Fibroblast of skin of scalp (primary cell): ENCODE measurements around the gene ELOA.
A peak's percentile ranks its signal among the peaks of the same experiment; 100 is the strongest.
"Not testable (repeated sequence)": the region's sequence is repeated elsewhere in the genome, so short reads cannot be mapped to it uniquely, and the experiment has no call there.

Experiments used
- DNase-seq: peaks from one replicate; pipeline ENCODE4 v3.0.0-alpha.2; 2013

Gene ELOA

DNA sequence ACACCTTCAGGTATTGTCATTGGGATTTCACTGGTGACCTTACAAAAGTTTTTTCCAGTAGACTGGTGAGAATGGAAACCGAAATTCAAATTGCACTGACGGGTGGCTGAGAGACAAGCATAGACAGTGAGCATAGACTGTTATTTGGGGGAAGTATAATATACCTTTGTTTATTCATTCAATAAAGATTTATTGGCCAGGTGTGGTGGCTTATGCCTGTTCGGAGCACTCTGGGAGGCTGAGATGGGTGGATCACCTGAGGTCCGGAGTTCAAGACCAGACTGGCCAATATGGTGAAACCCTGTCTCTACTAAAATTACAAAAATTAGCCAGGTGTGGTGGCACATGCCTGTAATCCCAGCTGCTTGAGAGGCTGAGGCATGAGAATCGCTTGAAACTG lies 10.0 kb upstream of the ELOA start:
- not testable (repeated sequence) for DNase-seq

DNA sequence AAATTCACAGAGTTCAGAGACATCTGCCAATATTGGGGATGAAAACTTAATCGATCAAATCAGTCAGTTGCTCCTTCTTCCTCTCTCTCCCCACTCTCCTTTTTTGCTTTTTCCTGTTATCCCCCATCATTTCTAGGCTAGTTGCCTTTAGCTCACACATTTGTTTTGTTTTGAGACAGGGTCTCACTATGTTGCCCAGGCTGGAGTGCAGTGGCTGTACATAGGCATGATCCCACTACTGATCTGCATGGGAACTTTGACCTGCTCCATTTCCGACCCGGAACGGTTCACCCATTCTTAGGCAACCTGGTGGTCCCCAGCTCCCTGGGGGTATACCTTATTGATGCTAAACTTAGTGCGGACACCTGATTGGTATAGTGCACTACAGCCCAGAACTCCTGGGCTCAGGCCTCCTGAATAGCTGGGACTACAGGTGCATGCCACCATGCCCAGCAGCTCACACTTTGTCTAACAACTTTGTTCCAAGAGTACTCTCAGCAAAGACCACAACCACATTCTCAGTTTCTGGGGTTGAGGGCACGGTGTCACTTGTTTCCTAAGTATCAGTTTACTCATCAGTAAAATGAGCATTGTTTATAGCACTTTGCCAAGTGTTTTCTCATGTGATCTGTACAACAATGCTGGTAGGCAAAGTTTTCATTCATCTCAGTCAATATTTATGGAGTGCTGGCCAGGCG lies 6.7 kb upstream of the ELOA start:
- DNase-seq: no peak

DNA sequence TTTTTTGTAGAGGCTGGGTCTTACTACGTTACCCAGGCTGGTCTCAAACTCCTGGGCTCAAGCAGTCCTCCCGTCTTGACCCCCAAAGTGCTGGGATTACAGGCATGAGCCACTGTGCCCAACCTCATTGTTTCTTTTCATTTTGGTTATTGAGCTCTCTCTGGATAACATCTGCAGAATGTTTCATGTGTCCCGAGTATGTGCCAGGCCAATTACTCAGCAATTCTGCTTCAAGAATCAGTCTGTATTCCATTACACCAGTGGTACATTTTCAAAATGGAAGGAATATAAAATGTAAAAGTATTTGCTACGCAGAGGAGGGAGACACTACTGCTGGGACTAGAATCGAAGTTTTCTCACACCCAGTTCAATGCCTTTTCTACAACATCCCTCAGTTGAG lies 1.7 kb upstream of the ELOA start:
- no peak for DNase-seq

DNA sequence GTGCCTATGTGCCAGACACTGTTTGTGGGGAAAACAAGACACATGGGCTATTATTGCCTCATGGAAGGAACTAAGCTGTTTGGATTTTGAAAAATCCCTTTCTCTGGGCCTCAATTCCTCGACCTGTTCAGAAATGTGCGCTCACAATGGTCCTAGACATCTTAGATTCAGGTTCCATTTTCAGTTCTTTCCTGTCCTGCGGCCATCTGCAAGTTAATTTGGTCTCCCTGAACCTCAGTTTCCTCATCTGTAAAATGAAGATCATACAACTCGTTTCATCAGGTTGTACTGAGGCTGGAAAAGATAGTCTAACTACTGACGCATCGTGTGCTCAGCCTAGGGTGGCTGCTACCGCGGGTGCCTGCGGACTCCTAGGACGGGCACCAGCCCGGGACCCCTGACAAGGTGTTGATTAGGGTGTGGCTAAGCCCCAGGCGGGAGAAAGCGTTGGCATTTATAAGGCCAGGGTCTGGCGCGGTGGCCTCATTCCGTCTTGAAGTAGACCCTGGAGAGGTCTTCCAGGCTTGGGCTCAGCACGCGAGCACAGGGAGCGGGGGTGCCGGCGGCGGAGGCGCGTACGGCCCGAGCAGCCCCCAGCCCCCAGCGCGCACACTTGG lies 493 bp upstream of the ELOA start:
- DNase-seq: peak; percentile 6

DNA sequence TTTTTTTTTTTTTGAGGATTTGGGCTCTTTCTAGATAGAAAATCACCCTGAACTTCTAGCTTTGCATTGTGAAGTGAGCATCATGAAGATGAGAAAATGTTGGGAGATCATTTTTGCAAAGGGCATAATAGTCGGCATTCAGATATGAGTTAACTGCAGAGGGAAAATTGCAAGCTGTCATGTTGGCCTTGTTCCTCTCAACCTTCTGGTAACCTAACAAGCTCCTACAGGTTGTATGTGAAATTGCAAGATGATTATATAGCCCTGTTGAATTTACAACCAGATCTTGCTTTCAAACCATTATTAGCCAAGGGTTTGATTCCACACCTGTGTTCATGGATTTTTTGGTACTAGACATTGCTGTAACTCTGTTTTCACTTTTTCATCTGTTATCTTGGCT lies 2.2 kb downstream of the ELOA start:
- peak; percentile 36 for DNase-seq

DNA sequence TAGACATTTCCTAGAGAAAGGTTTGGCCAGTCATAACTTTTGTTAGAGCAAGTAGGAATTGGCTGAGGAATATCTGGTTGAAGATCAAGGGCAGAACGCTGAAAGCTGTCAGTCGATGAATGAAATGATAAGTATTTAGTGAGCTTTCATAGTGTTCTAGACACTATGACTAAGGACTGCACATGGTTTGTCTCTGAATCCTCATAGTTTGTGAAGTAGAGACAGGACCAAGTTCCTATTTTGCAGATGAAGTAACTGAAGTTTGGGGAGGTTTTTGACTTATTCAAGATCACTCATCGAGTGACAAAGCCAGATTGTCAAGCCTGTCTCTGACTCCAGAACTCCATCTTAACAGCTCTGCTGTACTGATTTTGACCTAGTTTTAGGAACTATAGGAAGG lies 4.7 kb downstream of the ELOA start:
- DNase-seq: no peak

DNA sequence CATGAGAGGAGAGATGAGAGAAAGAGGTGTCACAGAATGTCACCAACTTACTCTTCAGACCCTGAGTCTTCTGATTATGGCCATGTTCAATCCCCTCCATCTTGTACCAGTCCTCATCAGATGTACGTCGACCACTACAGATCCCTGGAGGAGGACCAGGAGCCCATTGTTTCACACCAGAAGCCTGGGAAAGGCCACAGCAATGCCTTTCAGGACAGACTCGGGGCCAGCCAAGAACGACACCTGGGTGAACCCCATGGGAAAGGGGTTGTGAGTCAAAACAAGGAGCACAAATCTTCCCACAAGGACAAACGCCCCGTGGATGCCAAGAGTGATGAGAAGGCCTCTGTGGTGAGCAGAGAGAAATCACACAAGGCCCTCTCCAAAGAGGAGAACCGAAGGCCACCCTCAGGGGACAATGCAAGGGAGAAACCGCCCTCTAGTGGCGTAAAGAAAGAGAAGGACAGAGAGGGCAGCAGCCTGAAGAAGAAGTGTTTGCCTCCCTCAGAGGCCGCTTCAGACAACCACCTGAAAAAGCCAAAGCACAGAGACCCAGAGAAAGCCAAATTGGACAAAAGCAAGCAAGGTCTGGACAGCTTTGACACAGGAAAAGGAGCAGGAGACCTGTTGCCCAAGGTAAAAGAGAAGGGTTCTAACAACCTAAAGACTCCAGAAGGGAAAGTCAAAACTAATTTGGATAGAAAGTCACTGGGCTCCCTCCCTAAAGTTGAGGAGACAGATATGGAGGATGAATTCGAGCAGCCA lies 8.0 kb downstream of the ELOA start:
- peak; percentile 61 for DNase-seq

DNA sequence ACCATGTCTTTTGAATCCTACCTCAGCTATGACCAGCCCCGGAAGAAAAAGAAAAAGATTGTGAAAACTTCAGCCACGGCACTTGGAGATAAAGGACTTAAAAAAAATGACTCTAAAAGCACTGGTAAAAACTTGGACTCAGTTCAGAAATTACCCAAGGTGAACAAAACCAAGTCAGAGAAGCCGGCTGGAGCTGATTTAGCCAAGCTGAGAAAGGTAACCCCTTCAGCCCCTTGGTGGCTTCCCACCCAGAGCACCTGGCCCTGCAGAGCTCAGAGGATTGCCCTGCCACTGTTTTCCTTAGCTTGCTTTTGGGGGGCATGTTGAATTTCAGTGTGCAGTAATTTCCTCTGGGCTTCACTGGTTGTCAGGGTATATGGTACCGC lies 8.5 kb downstream of the ELOA start:
- no peak for DNase-seq

DNA sequence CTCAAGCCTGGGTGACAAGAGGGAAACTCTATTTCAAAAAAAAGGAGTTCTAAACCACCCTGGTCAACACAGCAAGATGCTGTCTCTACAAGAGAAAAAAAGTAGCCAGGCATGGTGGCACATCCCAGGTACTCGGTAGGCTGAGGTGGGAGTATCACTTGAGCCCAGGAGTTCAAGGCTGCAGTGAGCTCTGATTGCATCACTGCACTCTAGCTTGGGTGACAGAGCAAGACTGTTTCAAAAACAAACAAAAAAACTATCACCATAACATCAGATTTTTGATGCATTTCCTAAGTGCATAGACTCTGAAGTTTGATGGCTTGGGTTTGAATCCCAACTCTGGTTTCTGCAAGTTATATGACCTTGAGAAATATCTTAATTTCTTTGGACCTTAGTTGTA lies 9.6 kb downstream of the ELOA start:
- no peak for DNase-seq

DNA sequence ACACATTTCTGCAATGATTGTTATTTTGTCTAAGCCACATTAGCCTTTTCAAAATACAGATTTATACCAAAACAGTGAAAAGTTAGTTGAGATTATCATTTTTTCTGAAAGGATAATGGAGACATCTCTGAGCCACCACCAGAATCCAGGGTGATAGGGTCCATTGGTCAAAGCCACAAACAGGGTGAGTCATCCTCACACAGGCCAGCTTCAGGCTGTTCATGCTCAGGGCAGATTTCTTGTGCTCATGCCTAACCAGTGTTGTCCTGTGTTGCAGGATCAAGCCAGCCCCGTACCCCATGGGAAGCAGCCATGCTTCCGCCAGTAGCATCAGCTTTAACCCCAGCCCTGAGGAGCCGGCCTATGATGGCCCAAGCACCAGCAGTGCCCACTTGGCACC lies 13.4 kb downstream of the ELOA start:
- DNase-seq: no peak

DNA sequence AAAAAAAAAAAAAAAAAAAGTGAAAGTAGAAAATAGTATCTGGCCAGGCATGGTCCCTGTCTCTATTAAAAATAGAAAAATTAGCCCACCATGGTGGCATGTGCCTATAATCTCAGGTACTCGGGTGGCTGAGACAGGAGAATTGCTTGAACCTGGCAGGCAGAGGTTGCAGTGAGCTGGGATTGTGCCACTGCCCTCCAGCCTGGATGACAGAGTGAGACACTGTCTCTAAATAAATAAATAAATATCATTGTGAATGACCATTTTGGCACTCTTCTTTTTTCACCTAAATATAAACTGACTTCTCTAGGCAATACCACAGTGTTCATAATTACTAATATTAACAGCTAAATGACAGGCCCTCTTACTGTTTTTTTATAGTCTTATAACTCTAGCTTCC lies 14.5 kb downstream of the ELOA start:
- DNase-seq: no peak

DNA sequence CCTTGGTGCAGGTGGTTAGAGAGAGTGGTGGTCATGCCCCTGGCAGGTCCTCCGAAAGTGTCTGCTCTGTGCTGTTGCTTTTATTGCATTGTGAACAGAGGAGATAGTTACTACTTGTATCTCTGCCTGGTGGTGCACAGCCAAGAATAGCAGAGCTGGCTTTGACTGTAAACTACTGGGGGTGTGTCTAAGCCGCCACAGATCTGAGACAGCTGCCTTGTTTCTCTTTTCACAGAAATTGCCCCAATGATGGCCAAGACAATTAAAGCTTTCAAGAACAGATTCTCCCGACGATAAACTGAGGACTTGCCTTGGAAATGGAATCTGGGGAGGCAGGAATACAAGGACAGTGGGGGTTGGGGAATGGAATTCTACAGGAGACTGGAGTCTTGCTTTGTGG lies 16.0 kb downstream of the ELOA start:
- DNase-seq: no peak

DNA sequence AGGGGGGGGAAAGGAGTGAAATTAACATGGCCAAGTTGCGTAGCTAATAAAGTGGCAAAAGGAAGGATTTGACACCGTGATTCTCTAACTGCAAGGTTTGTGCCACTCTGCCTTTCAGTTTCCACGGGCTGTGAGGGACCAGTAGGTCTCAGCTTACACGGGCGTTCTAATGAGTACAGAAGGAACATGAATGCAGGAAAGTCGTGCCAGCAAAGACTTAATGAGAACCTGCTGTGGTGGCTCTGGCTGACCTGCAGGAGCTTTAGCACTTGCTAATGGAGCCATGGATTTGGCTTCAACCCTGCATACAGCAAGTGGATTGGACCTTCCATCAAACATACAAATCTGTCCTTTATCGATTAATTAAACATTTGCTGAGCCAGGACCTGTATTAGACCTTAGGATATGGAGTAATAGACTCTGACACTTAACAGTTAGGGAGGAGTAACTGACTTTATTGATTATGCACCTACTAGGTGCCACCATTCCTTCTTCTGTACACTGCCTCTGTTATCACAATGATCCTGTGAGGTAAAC lies 19.8 kb downstream of the ELOA start:
- DNase-seq: no peak

DNA sequence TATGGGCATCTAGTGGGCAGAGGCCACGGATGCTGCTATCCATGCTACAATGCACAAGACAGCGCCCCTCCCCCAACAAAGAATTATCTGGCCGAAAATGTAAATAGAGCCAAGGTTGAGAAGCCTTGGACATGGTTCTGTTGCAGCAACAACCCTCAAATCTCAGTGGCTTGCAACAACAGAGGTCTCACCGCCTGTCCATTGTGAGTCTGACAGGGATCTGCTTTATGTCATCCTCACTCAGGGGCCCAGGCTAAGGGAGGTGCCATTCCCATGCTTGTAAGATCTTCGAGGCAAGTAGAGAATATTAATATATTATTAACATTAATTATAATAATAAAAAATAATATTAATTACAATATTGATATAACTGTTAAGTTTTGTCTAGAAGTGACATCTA lies 25.5 kb downstream of the ELOA start:
- no peak for DNase-seq

DNA sequence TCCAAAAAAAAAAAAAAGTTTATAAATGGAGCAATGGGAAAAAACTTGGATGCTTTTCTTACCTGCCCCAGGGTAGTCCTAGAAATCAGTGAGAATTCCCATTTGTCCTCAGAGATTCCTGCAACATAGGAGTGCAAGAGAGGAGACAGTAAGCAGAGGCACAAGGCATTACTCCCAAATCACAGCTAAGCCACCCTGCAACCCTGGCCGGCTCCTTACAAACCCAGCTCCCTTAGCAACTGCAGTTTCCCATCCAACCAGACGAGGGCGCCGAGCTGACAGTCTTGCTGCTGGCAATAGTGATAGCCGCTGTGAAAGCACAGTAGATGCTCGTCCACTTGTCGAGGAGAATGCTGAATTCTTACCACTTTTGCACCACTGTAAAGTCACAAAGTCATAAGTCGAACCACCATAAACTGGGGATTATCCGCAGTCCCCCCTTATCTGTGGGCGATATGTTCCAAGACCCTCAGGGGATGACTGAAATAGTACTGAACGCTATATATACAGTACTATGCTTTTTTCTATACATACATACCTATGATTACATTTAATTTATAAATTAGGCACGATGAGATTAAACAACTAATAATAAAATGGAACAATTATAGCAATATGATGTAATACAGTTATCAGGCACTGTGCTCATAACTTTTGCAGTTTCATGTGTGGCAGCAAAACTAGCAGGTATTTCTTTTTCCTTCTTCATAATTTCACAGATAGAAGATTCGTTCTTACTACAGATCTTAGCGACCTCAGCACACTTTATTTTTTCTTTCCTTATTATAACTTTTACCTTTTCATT lies 29.0 kb downstream of the ELOA start:
- peak; percentile 76 for DNase-seq

DNA sequence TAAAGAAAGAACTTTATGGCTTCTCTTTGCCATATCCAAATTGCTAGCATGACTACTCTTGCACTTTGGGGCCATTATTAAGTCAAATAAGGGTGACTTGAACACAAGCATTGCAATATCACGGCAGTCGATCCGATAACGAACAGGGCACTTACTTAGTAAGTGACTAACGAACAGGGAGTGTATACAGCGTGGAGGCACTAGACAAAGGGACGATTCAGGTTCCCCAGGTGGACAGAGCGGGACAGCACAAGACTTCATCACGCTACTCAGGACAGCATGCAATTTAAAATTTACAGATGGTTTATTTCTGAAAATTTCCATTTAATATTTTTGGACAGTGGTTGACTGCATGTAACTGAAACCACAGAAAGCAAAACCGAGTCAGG lies 29.6 kb downstream of the ELOA start:
- DNase-seq: no peak

DNA sequence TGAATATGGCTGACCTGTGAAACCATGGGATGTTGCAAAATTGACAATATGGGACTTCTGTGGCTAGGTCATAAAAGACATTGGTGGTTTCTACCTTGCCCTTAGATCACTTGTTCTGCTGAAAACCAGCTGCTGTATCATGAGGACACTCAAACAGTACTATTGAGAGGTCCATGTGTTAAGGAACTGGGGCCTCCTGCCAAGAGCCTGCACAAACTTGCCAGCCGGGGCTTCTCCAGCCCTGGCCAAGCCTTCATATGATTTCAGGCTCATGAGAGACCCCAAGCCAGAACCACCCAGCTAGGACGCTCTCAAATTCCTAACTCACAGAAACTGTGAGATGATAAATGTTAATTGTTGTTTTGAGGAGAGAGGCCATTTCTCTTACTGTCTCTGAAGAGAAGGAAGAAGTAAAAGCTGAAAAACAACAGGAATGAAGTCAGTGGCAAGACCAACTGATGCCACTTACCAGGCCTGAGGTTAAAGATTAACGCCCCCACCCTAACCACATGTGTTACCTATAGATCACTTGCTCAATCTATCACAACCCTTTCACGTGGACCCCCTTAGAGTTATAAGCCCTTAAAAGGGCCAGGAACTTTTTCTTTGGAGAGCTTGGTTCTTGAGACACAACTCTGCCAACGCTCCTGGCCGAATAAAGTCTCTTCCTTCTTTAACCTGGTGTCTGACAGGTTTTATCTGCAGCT lies 31.1 kb downstream of the ELOA start:
- DNase-seq: no peak

DNA sequence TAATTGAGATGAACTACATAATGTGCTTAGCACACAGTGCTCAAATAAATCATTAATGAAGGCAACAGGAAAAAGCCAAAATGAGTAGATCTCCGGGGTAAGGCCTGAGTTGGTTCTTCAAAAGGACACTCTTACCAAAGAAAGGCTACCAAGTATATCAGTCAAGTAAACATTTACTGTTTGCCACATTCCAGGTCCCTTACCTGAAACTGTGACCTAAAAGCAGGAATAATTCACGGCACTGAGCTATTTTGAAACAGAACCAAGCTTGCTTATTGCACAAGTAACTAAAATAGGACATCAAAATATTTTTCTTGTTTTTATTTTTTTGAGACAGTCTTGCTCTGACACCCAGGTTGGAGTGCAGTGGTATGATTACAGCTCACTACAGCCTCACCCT lies 32.9 kb downstream of the ELOA start:
- no peak for DNase-seq

DNA sequence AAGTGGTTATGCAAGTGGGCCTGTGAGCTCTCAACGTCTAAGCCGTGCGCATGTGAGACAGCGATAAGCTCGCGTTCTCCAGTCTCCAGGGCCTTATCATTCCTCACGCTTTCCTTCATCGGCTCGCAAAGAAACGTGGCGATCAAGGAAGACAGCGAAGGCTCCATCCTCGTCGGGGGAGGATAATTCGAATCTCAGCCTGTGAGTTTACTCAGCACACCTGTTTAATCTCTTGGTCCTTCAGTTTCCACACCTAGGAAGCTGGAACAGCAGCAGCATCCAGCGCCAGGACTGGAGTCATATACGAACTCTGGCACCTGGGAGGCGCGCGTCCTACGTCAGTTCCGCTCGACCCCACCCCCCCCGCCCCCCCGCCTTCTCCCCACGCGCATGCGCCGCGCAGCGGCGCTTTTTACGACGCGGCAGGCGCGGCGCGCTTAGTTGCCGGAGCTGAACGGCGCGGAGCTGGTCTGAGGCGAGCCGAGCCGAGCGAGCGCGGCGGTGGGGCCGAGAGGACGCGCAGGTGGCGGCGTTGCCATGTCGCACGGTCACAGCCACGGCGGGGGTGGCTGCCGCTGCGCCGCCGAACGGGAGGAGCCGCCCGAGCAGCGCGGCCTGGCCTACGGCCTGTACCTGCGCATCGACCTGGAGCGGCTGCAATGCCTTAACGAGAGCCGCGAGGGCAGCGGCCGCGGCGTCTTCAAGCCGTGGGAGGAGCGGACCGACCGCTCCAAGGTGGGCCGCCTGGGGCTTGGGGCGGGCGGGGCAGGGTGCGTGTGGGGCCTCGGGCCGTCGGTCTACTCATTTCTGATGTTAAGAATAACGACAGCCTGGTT lies 34.9 kb downstream of the ELOA start, which contains the start of gene PITHD1:
Gene PITHD1 (plus strand): TSS at position 440 of the 836 bp plus-strand sequence. CDS start 98 bp downstream, at position 538.
- DNase-seq: peak; percentile 83

DNA sequence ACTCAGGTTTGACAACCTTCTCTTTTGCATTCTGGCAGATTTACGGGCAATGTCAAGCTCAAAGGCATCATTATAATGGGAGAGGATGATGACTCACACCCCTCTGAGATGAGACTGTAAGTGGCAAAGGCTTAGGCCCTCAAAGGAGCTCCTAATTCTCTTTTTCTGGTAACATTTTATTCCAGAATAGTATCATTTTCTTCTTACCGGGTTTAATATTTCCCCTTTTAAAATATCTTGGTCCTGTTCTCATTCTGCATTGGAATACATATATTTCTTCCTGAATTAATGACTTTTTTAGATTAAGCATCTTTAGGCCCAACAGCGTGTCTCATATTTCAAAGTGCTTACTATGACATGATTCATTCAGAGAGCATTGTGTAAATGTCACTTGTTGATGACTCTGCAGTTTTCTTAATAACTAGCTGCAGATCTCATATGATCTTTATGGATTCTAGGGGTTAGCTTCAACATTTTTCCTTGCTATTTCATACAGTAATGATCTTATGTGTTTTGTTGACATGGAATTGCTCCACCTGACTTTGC lies 36.6 kb downstream of the ELOA start:
- DNase-seq: peak; percentile 54

DNA sequence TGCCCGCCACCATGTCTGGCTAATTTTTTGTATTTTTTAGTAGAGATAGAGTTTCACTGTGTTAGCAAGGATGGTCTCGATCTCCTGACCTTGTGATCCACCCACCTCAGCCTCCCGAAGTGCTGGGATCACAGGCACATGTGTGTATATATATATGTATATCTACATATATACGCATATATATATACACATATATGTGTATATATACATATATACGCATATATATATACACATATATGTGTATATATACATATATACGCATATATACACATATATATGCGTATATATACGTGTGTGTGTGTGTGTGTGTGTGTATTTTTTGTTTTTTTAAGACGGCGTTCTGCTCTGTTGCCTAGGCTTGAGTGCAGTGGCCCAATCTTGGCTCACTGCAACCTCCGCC lies 39.9 kb downstream of the ELOA start:
- DNase-seq: not testable (repeated sequence)
